Astrocyte (in vitro differentiated cells and primary cell): ENCODE measurements around the gene CCSER1. TPM values are rescaled to one million over a fixed set of nuclear protein-coding genes. Genes with fewer than 3 reads are reported as not detected.

Experiments
- DNase-seq: peaks from one replicate; pipeline ENCODE4 v3.0.0-alpha.2; 2010; ENCODE audit warnings: low read depth
- FAIRE-seq: peaks from 2 replicates; lab custom pipeline; 2011; peaks lifted over from hg19 to GRCh38; lab: Jason Lieb, UNC
- H2AFZ ChIP-seq: 2 replicates; pipeline ENCODE4 v1.6.0; 2012; ENCODE audit warnings: low read depth, low read length, inconsistent platforms
- H3K27ac ChIP-seq: 2 replicates; pipeline ENCODE4 v1.5.1; 2011; ENCODE audit warnings: low read depth, low read length, inconsistent platforms
- H3K27me3 ChIP-seq: 2 replicates; pipeline ENCODE4 v1.6.0; 2011; ENCODE audit warnings: low read length, inconsistent platforms; ENCODE audit not compliant: insufficient read depth
- H3K36me3 ChIP-seq: 2 replicates; pipeline ENCODE4 v1.5.1; 2011; ENCODE audit warnings: low read length, inconsistent platforms; ENCODE audit not compliant: insufficient read depth
- H3K4me1 ChIP-seq: 2 replicates; pipeline ENCODE4 v1.5.1; 2011; ENCODE audit warnings: low read length, inconsistent platforms; ENCODE audit not compliant: insufficient read depth
- H3K4me2 ChIP-seq: 2 replicates; pipeline ENCODE4 v1.6.0; 2012; ENCODE audit warnings: low read length, inconsistent platforms
- H3K4me3 ChIP-seq: 2 replicates; pipeline ENCODE4 v1.5.1; 2011; ENCODE audit warnings: low read depth, mild to moderate bottlenecking, low read length, inconsistent platforms; ENCODE audit not compliant: insufficient read depth
- H3K79me2 ChIP-seq: 2 replicates; pipeline ENCODE4 v1.6.0; 2012; ENCODE audit warnings: mild to moderate bottlenecking, low read length, inconsistent platforms; ENCODE audit not compliant: insufficient read depth
- H3K9ac ChIP-seq: 2 replicates; pipeline ENCODE4 v1.6.0; 2012; ENCODE audit warnings: mild to moderate bottlenecking, low read length, inconsistent platforms
- H3K9me3 ChIP-seq: 2 replicates; pipeline ENCODE4 v1.5.1; 2012; ENCODE audit warnings: low read depth, mild to moderate bottlenecking, low read length, inconsistent platforms; ENCODE audit not compliant: insufficient read depth
- H4K20me1 ChIP-seq: 2 replicates; pipeline ENCODE4 v1.6.0; 2012; ENCODE audit warnings: low read length, inconsistent platforms; ENCODE audit not compliant: insufficient read depth
- H3K27ac Mint-ChIP-seq: one replicate; pipeline ENCODE4 v1.8.0; 2021; ENCODE audit warnings: mild to moderate bottlenecking, mixed read lengths; ENCODE audit not compliant: unreplicated experiment
- H3K27me3 Mint-ChIP-seq: one replicate; pipeline ENCODE4 v1.8.0; 2021; ENCODE audit warnings: low read depth, mixed read lengths; ENCODE audit not compliant: unreplicated experiment
- H3K36me3 Mint-ChIP-seq: one replicate; pipeline ENCODE4 v1.8.0; 2021; ENCODE audit warnings: low read depth, mixed read lengths; ENCODE audit not compliant: unreplicated experiment
- H3K4me1 Mint-ChIP-seq: one replicate; pipeline ENCODE4 v1.8.0; 2021; ENCODE audit warnings: low read depth, mixed read lengths; ENCODE audit not compliant: unreplicated experiment
- H3K4me3 Mint-ChIP-seq: one replicate; pipeline ENCODE4 v1.8.0; 2021; ENCODE audit warnings: mild to moderate bottlenecking, moderate library complexity, mixed read lengths; ENCODE audit not compliant: unreplicated experiment
- H3K9me3 Mint-ChIP-seq: one replicate; pipeline ENCODE4 v1.8.0; 2021; ENCODE audit warnings: mild to moderate bottlenecking, mixed read lengths; ENCODE audit not compliant: unreplicated experiment
- CTCF ChIP-seq: IDR thresholded peaks from 2 replicates; pipeline ENCODE4 v1.5.1; 2011; ENCODE audit warnings: low read depth, mild to moderate bottlenecking, inconsistent platforms, low read length, moderate library complexity; ENCODE audit not compliant: insufficient read depth
- EZH2 ChIP-seq: IDR thresholded peaks from 2 replicates; pipeline ENCODE4 v1.6.1; 2012; ENCODE audit warnings: mild to moderate bottlenecking, low read length, inconsistent platforms; ENCODE audit not compliant: insufficient read depth
- total RNA-seq: library from RNA; stranded (reverse); gene quantifications from 2 replicates; pipeline ENCODE4 v1.2.1, GENCODE V29; 2021

The CCSER1 gene
- total RNA-seq, 1 donor from 2014 or later = 2.2 TPM

GRCh38 chr4:91636083-91636482 lies 1508.9 kb downstream of the CCSER1 start:
- Mint-ChIP-seq H3K36me3 (no peaks in the 10 kb centered on the region), H3K27me3 (no peaks in the 10 kb centered on the region), H3K9me3 (no peaks in the 10 kb centered on the region), H3K4me1 (no peaks in the 10 kb centered on the region), H3K27ac (no peak overlapping the region), H3K4me3 (no peak overlapping the region)
- no peak overlapping the region for H3K4me3 ChIP-seq
- no peaks in the 10 kb centered on the region for H3K9me3 ChIP-seq
- H3K27me3 ChIP-seq = no peaks in the 10 kb centered on the region
- no peaks in the 10 kb centered on the region for H3K4me1 ChIP-seq
- H4K20me1 ChIP-seq = no peaks in the 10 kb centered on the region
- H2AFZ ChIP-seq = no peak overlapping the region
- DNase-seq = no peak
- no peaks in the 10 kb centered on the region for H3K36me3 ChIP-seq
- H3K9ac ChIP-seq = no peak overlapping the region
- H3K4me2 ChIP-seq = no peak overlapping the region
- no peaks in the 10 kb centered on the region for H3K79me2 ChIP-seq
- FAIRE-seq = no peak
- H3K27ac ChIP-seq = no peak overlapping the region
- TF ChIP-seq EZH2 (no peak), CTCF (no peak)

Other genes starting within 250 kb of the CCSER1 start
- gene MMRN1, start 232.5 kb upstream of the CCSER1 start, total RNA-seq = 0.17 and 0.34 TPM in 2 replicates